ENCODE measurements around the gene P4HB. TPM values are rescaled to one million over a fixed set of nuclear protein-coding genes. Genes with fewer than 3 reads are reported as not detected.

P4HB gene
- total RNA-seq, 1 experiment from 2014 or later, result 175 TPM

GRCh38 chr17:81828656-81829055 lies 31.7 kb downstream of the P4HB start:
- H3K36me3 ChIP-seq (ENCODE audit: insufficient read depth, low read length), result no peaks in the 10 kb centered on the region
- H2AFZ ChIP-seq (ENCODE audit: low read length), result no peak overlapping the region
- no peak overlapping the region for H3K4me2 ChIP-seq (ENCODE audit: low read depth, low read length, poor library complexity, severe bottlenecking)
- H3K9ac ChIP-seq (ENCODE audit: low read length), result no peak overlapping the region
- no peak overlapping the region for H3K27ac ChIP-seq (ENCODE audit: low read length)
- no peaks in the 10 kb centered on the region for H3K9me2 ChIP-seq (replicated peaks; ENCODE audit: insufficient read depth, low read length)
- peaks cover 20% of the 10 kb centered on the region for H3K4me1 ChIP-seq (ENCODE audit: low read length)
- peaks cover 15% of the 10 kb centered on the region for H3K79me2 ChIP-seq (ENCODE audit: low read length)
- no peaks in the 10 kb centered on the region for H3K27me3 ChIP-seq (ENCODE audit: low read length)
- H3K4me3 ChIP-seq (ENCODE audit: low read length), result no peak overlapping the region
- no peaks in the 10 kb centered on the region for H4K20me1 ChIP-seq (ENCODE audit: insufficient read depth, low read depth, low read length)
- H3K9me3 ChIP-seq (ENCODE audit: low read length), result no peaks in the 10 kb centered on the region
- DNase-seq, result no peak

- no peaks in the 10 kb centered on the region for H3K27me3 ChIP-seq (ENCODE audit: low read length)
- H3K36me3 ChIP-seq (ENCODE audit: insufficient read depth, low read length), result no peaks in the 10 kb centered on the region
- no peaks in the 10 kb centered on the region for H3K79me2 ChIP-seq (ENCODE audit: low read length)
- H3K4me3 ChIP-seq (ENCODE audit: low read length), result no peak overlapping the region
- no peak overlapping the region for H3K9ac ChIP-seq (ENCODE audit: low read length)
- DNase-seq, result no peak
- H3K9me3 ChIP-seq (ENCODE audit: low read length), result no peaks in the 10 kb centered on the region
- no peaks in the 10 kb centered on the region for H3K4me1 ChIP-seq (ENCODE audit: low read length)
- no peaks in the 10 kb centered on the region for H3K9me2 ChIP-seq (replicated peaks; ENCODE audit: insufficient read depth, low read length)
- no peak overlapping the region for H2AFZ ChIP-seq (ENCODE audit: low read length)
- no peak overlapping the region for H3K27ac ChIP-seq (ENCODE audit: low read length)
- no peaks in the 10 kb centered on the region for H4K20me1 ChIP-seq (ENCODE audit: insufficient read depth, low read depth, low read length)
- H3K4me2 ChIP-seq (ENCODE audit: low read depth, low read length, poor library complexity, severe bottlenecking), result no peak overlapping the region
These were observed 34.4 kb downstream of the P4HB start for GRCh38 chr17:81825841-81826466.

GRCh38 chr17:81824595-81824994 lies 35.7 kb downstream of the P4HB start:
- H3K79me2 ChIP-seq (ENCODE audit: low read length), result no peaks in the 10 kb centered on the region
- no peaks in the 10 kb centered on the region for H3K9me3 ChIP-seq (ENCODE audit: low read length)
- no peaks in the 10 kb centered on the region for H3K27me3 ChIP-seq (ENCODE audit: low read length)
- no peak overlapping the region for H3K4me3 ChIP-seq (ENCODE audit: low read length)
- no peak overlapping the region for H3K4me2 ChIP-seq (ENCODE audit: low read depth, low read length, poor library complexity, severe bottlenecking)
- no peak overlapping the region for H3K27ac ChIP-seq (ENCODE audit: low read length)
- no peak overlapping the region for H3K9ac ChIP-seq (ENCODE audit: low read length)
- no peak for DNase-seq
- H3K36me3 ChIP-seq (ENCODE audit: insufficient read depth, low read length), result no peaks in the 10 kb centered on the region
- no peak overlapping the region for H2AFZ ChIP-seq (ENCODE audit: low read length)
- no peaks in the 10 kb centered on the region for H3K9me2 ChIP-seq (replicated peaks; ENCODE audit: insufficient read depth, low read length)
- no peaks in the 10 kb centered on the region for H3K4me1 ChIP-seq (ENCODE audit: low read length)
- no peaks in the 10 kb centered on the region for H4K20me1 ChIP-seq (ENCODE audit: insufficient read depth, low read depth, low read length)

- no peaks in the 10 kb centered on the region for H3K9me2 ChIP-seq (replicated peaks; ENCODE audit: insufficient read depth, low read length)
- no peaks in the 10 kb centered on the region for H3K79me2 ChIP-seq (ENCODE audit: low read length)
- H3K36me3 ChIP-seq (ENCODE audit: insufficient read depth, low read length), result no peaks in the 10 kb centered on the region
- no peaks in the 10 kb centered on the region for H4K20me1 ChIP-seq (ENCODE audit: insufficient read depth, low read depth, low read length)
- H3K9me3 ChIP-seq (ENCODE audit: low read length), result no peaks in the 10 kb centered on the region
- H3K4me2 ChIP-seq (ENCODE audit: low read depth, low read length, poor library complexity, severe bottlenecking), result no peak overlapping the region
- no peak overlapping the region for H3K9ac ChIP-seq (ENCODE audit: low read length)
- no peak overlapping the region for H3K27ac ChIP-seq (ENCODE audit: low read length)
- no peak overlapping the region for H2AFZ ChIP-seq (ENCODE audit: low read length)
- H3K27me3 ChIP-seq (ENCODE audit: low read length), result no peaks in the 10 kb centered on the region
- no peak for DNase-seq
- H3K4me1 ChIP-seq (ENCODE audit: low read length), result no peaks in the 10 kb centered on the region
- H3K4me3 ChIP-seq (ENCODE audit: low read length), result no peak overlapping the region
These were observed 36.4 kb downstream of the P4HB start for GRCh38 chr17:81823820-81824550.

GRCh38 chr17:81822996-81823819 lies 37.1 kb downstream of the P4HB start:
- H3K4me1 ChIP-seq (ENCODE audit: low read length), result no peaks in the 10 kb centered on the region
- no peaks in the 10 kb centered on the region for H3K9me2 ChIP-seq (replicated peaks; ENCODE audit: insufficient read depth, low read length)
- H3K9me3 ChIP-seq (ENCODE audit: low read length), result no peaks in the 10 kb centered on the region
- H3K4me3 ChIP-seq (ENCODE audit: low read length), result no peak overlapping the region
- no peaks in the 10 kb centered on the region for H3K36me3 ChIP-seq (ENCODE audit: insufficient read depth, low read length)
- H4K20me1 ChIP-seq (ENCODE audit: insufficient read depth, low read depth, low read length), result no peaks in the 10 kb centered on the region
- H3K9ac ChIP-seq (ENCODE audit: low read length), result no peak overlapping the region
- no peak overlapping the region for H2AFZ ChIP-seq (ENCODE audit: low read length)
- no peak for DNase-seq
- no peak overlapping the region for H3K27ac ChIP-seq (ENCODE audit: low read length)
- H3K27me3 ChIP-seq (ENCODE audit: low read length), result no peaks in the 10 kb centered on the region
- no peaks in the 10 kb centered on the region for H3K79me2 ChIP-seq (ENCODE audit: low read length)
- H3K4me2 ChIP-seq (ENCODE audit: low read depth, low read length, poor library complexity, severe bottlenecking), result no peak overlapping the region

GRCh38 chr17:81822312-81822637 lies 38.1 kb downstream of the P4HB start:
- no peak overlapping the region for H3K4me2 ChIP-seq (ENCODE audit: low read depth, low read length, poor library complexity, severe bottlenecking)

GRCh38 chr17:81821603-81822311 lies 38.6 kb downstream of the P4HB start:
- Histone ChIP-seq H3K4me2 (ENCODE audit: low read depth, low read length, poor library complexity, severe bottlenecking) (no peak overlapping the region), H3K36me3 (ENCODE audit: insufficient read depth, low read length) (no peaks in the 10 kb centered on the region), H3K27me3 (ENCODE audit: low read length) (no peaks in the 10 kb centered on the region), H3K9me3 (ENCODE audit: low read length) (no peaks in the 10 kb centered on the region), H2AFZ (ENCODE audit: low read length) (no peak overlapping the region), H3K9me2 (replicated peaks; ENCODE audit: insufficient read depth, low read length) (no peaks in the 10 kb centered on the region), H3K4me1 (ENCODE audit: low read length) (no peaks in the 10 kb centered on the region), H3K4me3 (ENCODE audit: low read length) (no peak overlapping the region), H3K27ac (ENCODE audit: low read length) (no peak overlapping the region), H3K79me2 (ENCODE audit: low read length) (no peaks in the 10 kb centered on the region), H4K20me1 (ENCODE audit: insufficient read depth, low read depth, low read length) (no peaks in the 10 kb centered on the region), H3K9ac (ENCODE audit: low read length) (no peak overlapping the region)
- DNase-seq, result no peak

More at GRCh38 chr17:81822312-81822637, 38.1 kb downstream of the P4HB start:
- no peak overlapping the region for H3K9ac ChIP-seq (ENCODE audit: low read length)
- H3K36me3 ChIP-seq (ENCODE audit: insufficient read depth, low read length), result no peaks in the 10 kb centered on the region
- no peaks in the 10 kb centered on the region for H3K79me2 ChIP-seq (ENCODE audit: low read length)
- no peaks in the 10 kb centered on the region for H3K9me2 ChIP-seq (replicated peaks; ENCODE audit: insufficient read depth, low read length)
- H3K4me3 ChIP-seq (ENCODE audit: low read length), result no peak overlapping the region
- H3K4me1 ChIP-seq (ENCODE audit: low read length), result no peaks in the 10 kb centered on the region
- no peaks in the 10 kb centered on the region for H3K9me3 ChIP-seq (ENCODE audit: low read length)
- no peak for DNase-seq
- H3K27me3 ChIP-seq (ENCODE audit: low read length), result no peaks in the 10 kb centered on the region
- no peak overlapping the region for H3K27ac ChIP-seq (ENCODE audit: low read length)
- no peak overlapping the region for H2AFZ ChIP-seq (ENCODE audit: low read length)
- no peaks in the 10 kb centered on the region for H4K20me1 ChIP-seq (ENCODE audit: insufficient read depth, low read depth, low read length)

GRCh38 chr17:81821147-81821546 lies 39.2 kb downstream of the P4HB start:
- Histone ChIP-seq H2AFZ (ENCODE audit: low read length) (no peak overlapping the region), H3K9me2 (replicated peaks; ENCODE audit: insufficient read depth, low read length) (no peaks in the 10 kb centered on the region), H3K4me1 (ENCODE audit: low read length) (no peaks in the 10 kb centered on the region), H3K4me2 (ENCODE audit: low read depth, low read length, poor library complexity, severe bottlenecking) (no peak overlapping the region), H3K27me3 (ENCODE audit: low read length) (no peaks in the 10 kb centered on the region), H3K9me3 (ENCODE audit: low read length) (no peaks in the 10 kb centered on the region), H3K9ac (ENCODE audit: low read length) (no peak overlapping the region), H3K79me2 (ENCODE audit: low read length) (no peaks in the 10 kb centered on the region), H3K4me3 (ENCODE audit: low read length) (no peak overlapping the region), H3K36me3 (ENCODE audit: insufficient read depth, low read length) (no peaks in the 10 kb centered on the region), H3K27ac (ENCODE audit: low read length) (no peak overlapping the region), H4K20me1 (ENCODE audit: insufficient read depth, low read depth, low read length) (no peaks in the 10 kb centered on the region)
- DNase-seq, result no peak
